ENCODE results near the gene OR5K2.
A peak's percentile ranks its signal among the peaks of the same experiment; 100 is the strongest.

OR5K2 gene

GRCh38 chr3:98525494-98525893, 28.0 kb downstream of the OR5K2 start:
- no peak for DNase-seq

GRCh38 chr3:98528474-98529346, 31.2 kb downstream of the OR5K2 start:
- peak; percentile 17 for DNase-seq

GRCh38 chr3:98529856-98530459, 32.5 kb downstream of the OR5K2 start:
- no peak for DNase-seq

- no peak for DNase-seq
Observed at GRCh38 chr3:98530676-98531075, 33.2 kb downstream of the OR5K2 start.

GRCh38 chr3:98531622-98532274, 34.3 kb downstream of the OR5K2 start, which contains the start of gene GPR15:
Gene GPR15 (plus strand): TSS chr3:98531978. CDS start chr3:98532034, 56 bp downstream.
- no peak for DNase-seq

GRCh38 chr3:98532275-98532637, 34.8 kb downstream of the OR5K2 start:
- DNase-seq, result no peak

GRCh38 chr3:98532709-98533571, 35.5 kb downstream of the OR5K2 start:
- no peak for DNase-seq

GRCh38 chr3:98534168-98534567, 36.7 kb downstream of the OR5K2 start:
- DNase-seq, result no peak

GRCh38 chr3:98534734-98535133, 37.3 kb downstream of the OR5K2 start:
- no peak for DNase-seq

- DNase-seq, result no peak
Observed at GRCh38 chr3:98536456-98537017, 39.1 kb downstream of the OR5K2 start.

- no peak for DNase-seq
Observed at GRCh38 chr3:98540346-98540745, 42.9 kb downstream of the OR5K2 start.

- no peak for DNase-seq
Observed at GRCh38 chr3:98541695-98542094, 44.2 kb downstream of the OR5K2 start.

- no peak for DNase-seq
Observed at GRCh38 chr3:98542623-98543022, 45.1 kb downstream of the OR5K2 start.

- DNase-seq, result peak; percentile 65
Observed at GRCh38 chr3:98545940-98546339, 48.5 kb downstream of the OR5K2 start.

All from OCI-M1 (cell line).